ENCODE results near the gene NIFK. TPM values are rescaled to one million over a fixed set of nuclear protein-coding genes. Genes with fewer than 3 reads are reported as not detected.
"Not testable (repeated sequence)": the region's sequence is repeated elsewhere in the genome, so short reads cannot be mapped to it uniquely, and the experiment has no call there.

The NIFK gene
- total and polyA plus RNA-seq, 9 donors: 33.0 to 82.1 (median 49.9) TPM

GRCh38 chr2:121735518-121736074 lies 1.1 kb downstream of the NIFK start:
- H3K36me3 ChIP-seq: no peaks in the 10 kb centered on the region
- no peak for TF ChIP-seq CTCF (IDR thresholded peaks at IDR 0.05)
- TF ChIP-seq POLR2A (IDR thresholded peaks at IDR 0.05): no peak
- TF ChIP-seq EP300 (IDR thresholded peaks at IDR 0.05): no peak
- H3K27me3 ChIP-seq: no peaks in the 10 kb centered on the region
- intact Hi-C loops (cut with DNase I): loop anchor here in 2 of 4 donors (10.0 kb wide), 2 partner anchors 91 to 951 kb away; partner anchors contain the start of gene CLASP1 (in 2 of the 2)
- peak overlapping the region in 1 of 2 donors; percentile 67 for H3K27ac ChIP-seq
- no peak for DNase-seq
- no peaks in the 10 kb centered on the region for H3K4me1 ChIP-seq (ENCODE audit: insufficient read depth)
- H3K9me3 ChIP-seq: no peaks in the 10 kb centered on the region
- 11 to 21% (median 13%) methylated on average over 10 of the region's 10 CpGs for WGBS, 3 donors
- H3K4me3 ChIP-seq: peak overlapping the region; percentile 61

- H3K4me1 ChIP-seq (ENCODE audit: insufficient read depth); H3K4me3 ChIP-seq; H3K36me3 ChIP-seq; H3K27ac ChIP-seq; H3K27me3 ChIP-seq; H3K9me3 ChIP-seq; DNase-seq: not testable (repeated sequence)
- WGBS, 3 donors: 89 to 91% (median 89%) methylated on average over 11 of the region's 11 CpGs
- intact Hi-C loops (cut with DNase I): loop anchor here in 2 of 4 donors (10.0 kb wide), 2 partner anchors 90 to 950 kb away; partner anchors contain the start of gene CLASP1 (in 2 of the 2)
Observed at GRCh38 chr2:121734544-121734943, 2.1 kb downstream of the NIFK start.

DNA sequence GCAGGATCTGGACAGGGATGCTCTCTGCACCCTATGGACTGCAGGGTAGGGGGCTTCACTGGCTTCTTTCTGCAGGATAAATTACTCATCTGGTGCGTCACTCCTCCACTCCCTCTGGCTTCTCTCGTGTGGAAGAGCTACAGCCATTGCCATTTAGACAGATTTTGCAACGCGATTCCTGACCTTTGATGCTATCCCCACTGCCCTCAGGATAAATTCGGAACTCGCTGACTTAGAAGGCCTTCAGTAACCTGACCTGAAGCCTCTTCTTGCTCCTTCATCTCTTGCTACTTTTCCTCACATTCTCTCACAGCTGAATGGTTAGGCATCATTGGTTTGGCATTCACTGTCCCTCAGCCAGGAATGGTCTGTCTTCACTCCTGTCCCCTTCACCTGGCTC lies 5.3 kb downstream of the NIFK start:
- H3K4me3 ChIP-seq: no peak overlapping the region
- WGBS, 3 donors: 83 to 86% (median 85%) methylated on average over 6 of the region's 6 CpGs
- H3K27me3 ChIP-seq: no peaks in the 10 kb centered on the region
- intact Hi-C loops (cut with DNase I): loop anchor here in 2 of 4 donors (10.0 kb wide), 2 partner anchors 87 to 947 kb away; partner anchors contain the start of gene CLASP1 (in 2 of the 2)
- DNase-seq: no peak
- no peaks in the 10 kb centered on the region for H3K4me1 ChIP-seq (ENCODE audit: insufficient read depth)
- TF ChIP-seq POLR2A (IDR thresholded peaks at IDR 0.05) (no peak), CTCF (IDR thresholded peaks at IDR 0.05) (no peak), EP300 (IDR thresholded peaks at IDR 0.05) (no peak)
- H3K9me3 ChIP-seq: no peaks in the 10 kb centered on the region
- no peak overlapping the region for H3K27ac ChIP-seq
- H3K36me3 ChIP-seq: no peaks in the 10 kb centered on the region

- no peak overlapping the region for H3K4me3 ChIP-seq
- no peaks in the 10 kb centered on the region for H3K36me3 ChIP-seq
- no peak for DNase-seq
- no peaks in the 10 kb centered on the region for H3K27me3 ChIP-seq
- H3K4me1 ChIP-seq (ENCODE audit: insufficient read depth): no peaks in the 10 kb centered on the region
- no peak overlapping the region for H3K27ac ChIP-seq
- intact Hi-C loops (cut with DNase I): no loop called here
- H3K9me3 ChIP-seq: no peaks in the 10 kb centered on the region
- TF ChIP-seq CTCF (IDR thresholded peaks at IDR 0.05) (no peak), EP300 (IDR thresholded peaks at IDR 0.05) (no peak), POLR2A (IDR thresholded peaks at IDR 0.05) (no peak)
Observed at GRCh38 chr2:121727950-121728349, 8.7 kb downstream of the NIFK start.

GRCh38 chr2:121727332-121727731 lies 9.3 kb downstream of the NIFK start:
- DNase-seq: no peak
- no peaks in the 10 kb centered on the region for H3K9me3 ChIP-seq
- H3K4me1 ChIP-seq (ENCODE audit: insufficient read depth): no peaks in the 10 kb centered on the region
- TF ChIP-seq EP300 (IDR thresholded peaks at IDR 0.05) (no peak), POLR2A (IDR thresholded peaks at IDR 0.05) (no peak), CTCF (IDR thresholded peaks at IDR 0.05) (no peak)
- intact Hi-C loops (cut with DNase I): no loop called here
- H3K27ac ChIP-seq: no peak overlapping the region
- 86 to 93% (median 88%) methylated on average over 2 of the region's 2 CpGs for WGBS, 3 donors
- no peak overlapping the region for H3K4me3 ChIP-seq
- no peaks in the 10 kb centered on the region for H3K27me3 ChIP-seq
- no peaks in the 10 kb centered on the region for H3K36me3 ChIP-seq
